Right lobe of liver (tissue), 6 donors: ENCODE results near the gene GRM6. TPM values are rescaled to one million over a fixed set of nuclear protein-coding genes. Genes with fewer than 3 reads are reported as not detected.

Experiments
- ATAC-seq, 4 donors: fragments of 200-7000 bp; cut with Tn5 transposase; one replicate each; pipeline ENCODE4 v1.9.1; 2020; ENCODE audit warnings: mild to moderate bottlenecking in 4 of 4, moderate library complexity in 4 of 4
- DNase-seq, 3 donors: peaks; one replicate each; pipeline ENCODE4 v3.0.0-alpha.2; 2020
- H3K27ac ChIP-seq, 3 donors: fragments of 200-600 bp; one replicate each; pipeline ENCODE4 v1.8.0; 2022
- H3K27me3 ChIP-seq, 2 donors: fragments of 200-600 bp; one replicate each; pipeline ENCODE4 v1.8.0; 2022
- H3K36me3 ChIP-seq, 4 donors: fragments of 200-600 bp; sonication (generic) in 1 of 4; one replicate each; pipeline versions ENCODE4 v1.5.1 to v1.8.0; 2017 to 2022; ENCODE audit warnings: control low read depth in 1 of 4
- H3K4me1 ChIP-seq, 4 donors: fragments of 200-600 bp; sonication (generic) in 1 of 4; one replicate each; pipeline versions ENCODE4 v1.5.1 to v1.8.0; 2017 to 2022; ENCODE audit warnings: control low read depth in 1 of 4
- H3K4me3 ChIP-seq, 3 donors: fragments of 200-600 bp; one replicate each; pipeline ENCODE4 v1.8.0; 2022
- H3K9me3 ChIP-seq, 4 donors: fragments of 200-600 bp; sonication (generic) in 1 of 4; one replicate each; pipeline versions ENCODE4 v1.5.1 to v1.8.0; 2017 to 2022; ENCODE audit warnings: control low read depth in 1 of 4
- POLR2A ChIP-seq: fragments of 450-650 bp; IDR thresholded peaks from one replicate; pipeline ENCODE4 v1.6.1; 2017; ENCODE audit warnings: antibody characterized with exemption, mild to moderate bottlenecking
- WGBS: methylation state at CpG from one replicate; pipeline ENCODE4 v1.1.6; 2018; ENCODE audit warnings: low coverage, low lambda C conversion rate; ENCODE audit not compliant: insufficient coverage; ENCODE audit errors: missing lambda C conversion rate; 5-methylcytosine and 5-hydroxymethylcytosine counted together
- intact Hi-C, 2 donors: fragments of 100-400 bp; cut with DNase I; formaldehyde crosslinking; loops; one replicate each; pipeline versions ENCODE4 v1.11.2 to v1.14.1; 2022
- total RNA-seq, 6 experiments: library from RNA; depleted of rRNA in 2 of 6; stranded (reverse); fragments of >200 nt in 2 of 6; fragmentation: NEBNext Ultra II Directional in 3 of 6; extraction: Animal tissue kit (Norgen Biotek cat#: 25700) in 3 of 6; gene quantifications; one replicate each; pipeline versions ENCODE4 v1.1.0 to v1.2.4, GENCODE V29; 2016 to 2023
- TF ChIP-seq, protein P1 (sequence below), 4 donors: fragments of 200-600 bp in 3 of 4; fragments of 450-650 bp in 1 of 4; IDR thresholded peaks; one replicate each; pipeline versions ENCODE4 v1.5.1 to v1.8.0; 2016 to 2022; ENCODE audit warnings: antibody characterized with exemption in 4 of 4, mild to moderate bottlenecking in 2 of 4
- donor health status: DM: no; HTN: yes; CAD: no.
- donor health status: DM: no; HTN: no; CAD: no.
- donor health status: DM: no; HTN: no; CAD: no.
- donor health status: DM: no; HTN: yes; CAD: no.
- donor health status: DM: no; HTN: yes; CAD: no.

Gene GRM6
- total RNA-seq, 6 experiments from 2014 or later, result 0.05 TPM; not detected in 5

GRCh38 chr5:178940569-178941360 lies 54.4 kb downstream of the GRM6 start, which contains the start of gene ZNF454:
TSS of gene ZNF454 (plus strand) at chr5:178941198. CDS start at chr5:178942792, 1,594 bp downstream.
- intact Hi-C loops, result no loop called here
- peak within 1 kb of the TSS; percentile 23 to 50 (median 41) for H3K4me3 ChIP-seq
- 5% methylated on average over 27 of the region's 69 CpGs for WGBS
- ATAC-seq (peak; percentile 87 to 96 (median 90)), DNase-seq (peak; percentile 74 to 83 (median 77))
- no peaks in the 10 kb centered on the region for H3K4me1 ChIP-seq
- TF ChIP-seq, protein P1, sequence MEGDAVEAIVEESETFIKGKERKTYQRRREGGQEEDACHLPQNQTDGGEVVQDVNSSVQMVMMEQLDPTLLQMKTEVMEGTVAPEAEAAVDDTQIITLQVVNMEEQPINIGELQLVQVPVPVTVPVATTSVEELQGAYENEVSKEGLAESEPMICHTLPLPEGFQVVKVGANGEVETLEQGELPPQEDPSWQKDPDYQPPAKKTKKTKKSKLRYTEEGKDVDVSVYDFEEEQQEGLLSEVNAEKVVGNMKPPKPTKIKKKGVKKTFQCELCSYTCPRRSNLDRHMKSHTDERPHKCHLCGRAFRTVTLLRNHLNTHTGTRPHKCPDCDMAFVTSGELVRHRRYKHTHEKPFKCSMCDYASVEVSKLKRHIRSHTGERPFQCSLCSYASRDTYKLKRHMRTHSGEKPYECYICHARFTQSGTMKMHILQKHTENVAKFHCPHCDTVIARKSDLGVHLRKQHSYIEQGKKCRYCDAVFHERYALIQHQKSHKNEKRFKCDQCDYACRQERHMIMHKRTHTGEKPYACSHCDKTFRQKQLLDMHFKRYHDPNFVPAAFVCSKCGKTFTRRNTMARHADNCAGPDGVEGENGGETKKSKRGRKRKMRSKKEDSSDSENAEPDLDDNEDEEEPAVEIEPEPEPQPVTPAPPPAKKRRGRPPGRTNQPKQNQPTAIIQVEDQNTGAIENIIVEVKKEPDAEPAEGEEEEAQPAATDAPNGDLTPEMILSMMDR (IDR thresholded peaks at IDR 0.05), result no peak
- TF ChIP-seq POLR2A, result no peak
- H3K9me3 ChIP-seq, result peaks cover 0 to 16% (median 5%) of the 10 kb centered on the region in 4 donors
- H3K27me3 ChIP-seq, result no peaks in the 10 kb centered on the region
- H3K36me3 ChIP-seq, result no peaks in the 10 kb centered on the region
- H3K27ac ChIP-seq, result peak within 1 kb of the TSS in 1 of 3 donors; percentile 73

DNA sequence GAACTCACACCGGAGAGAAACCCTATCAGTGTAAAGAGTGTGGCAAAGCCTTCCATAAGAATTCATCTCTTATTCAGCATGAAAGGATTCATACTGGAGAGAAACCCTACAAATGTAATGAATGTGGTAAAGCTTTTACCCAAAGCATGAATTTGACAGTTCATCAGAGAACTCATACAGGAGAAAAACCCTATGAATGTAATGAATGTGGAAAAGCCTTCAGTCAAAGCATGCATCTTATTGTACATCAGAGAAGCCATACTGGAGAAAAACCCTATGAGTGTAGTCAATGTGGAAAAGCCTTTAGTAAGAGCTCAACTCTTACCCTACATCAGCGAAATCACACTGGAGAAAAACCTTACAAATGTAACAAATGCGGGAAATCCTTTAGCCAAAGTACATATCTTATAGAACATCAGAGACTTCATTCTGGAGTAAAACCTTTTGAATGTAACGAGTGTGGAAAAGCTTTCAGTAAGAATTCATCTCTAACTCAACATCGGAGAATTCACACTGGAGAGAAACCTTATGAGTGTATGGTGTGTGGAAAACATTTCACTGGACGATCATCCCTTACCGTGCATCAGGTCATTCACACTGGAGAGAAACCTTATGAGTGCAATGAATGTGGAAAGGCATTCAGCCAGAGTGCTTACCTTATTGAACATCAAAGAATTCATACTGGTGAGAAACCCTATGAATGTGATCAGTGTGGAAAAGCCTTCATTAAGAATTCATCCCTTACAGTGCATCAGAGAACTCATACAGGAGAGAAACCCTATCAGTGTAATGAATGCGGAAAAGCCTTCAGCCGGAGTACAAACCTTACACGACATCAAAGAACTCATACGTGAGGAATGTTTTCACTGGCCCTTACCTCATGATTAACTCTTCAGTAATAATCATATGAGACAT lies 63.0 kb downstream of the GRM6 start:
- TF ChIP-seq, protein P1 (IDR thresholded peaks at IDR 0.05), result no peak
- no peak for TF ChIP-seq POLR2A
- 91% methylated on average over 11 of the region's 11 CpGs for WGBS
- no peak for ATAC-seq
- no peak overlapping the region for H3K4me3 ChIP-seq
- H3K9me3 ChIP-seq, result peaks cover 0 to 62% (median 33%) of the 10 kb centered on the region in 4 donors
- no peak for DNase-seq
- intact Hi-C loops, result no loop called here
- H3K27ac ChIP-seq, result no peak overlapping the region
- H3K4me1 ChIP-seq, result no peaks in the 10 kb centered on the region
- H3K36me3 ChIP-seq, result no peaks in the 10 kb centered on the region
- no peaks in the 10 kb centered on the region for H3K27me3 ChIP-seq

Other genes starting within 250 kb of the GRM6 start
- 1 to 10 TPM; 2.0 to 7.2 (median 5.0) TPM for gene ZNF354B, start 135.4 kb downstream of the GRM6 start, total RNA-seq
- under 1 TPM; 0.18 to 0.71 (median 0.45) TPM for gene ZFP2, start 99.4 kb downstream of the GRM6 start, total RNA-seq
- under 1 TPM in 5 of 6 experiments, not detected in 1; 0.12 to 0.39 (median 0.27) TPM for gene ZNF454, start 54.1 kb downstream of the GRM6 start, total RNA-seq
- 1 to 10 TPM in 3 of 6 experiments, under 1 TPM in 3; 0.31 to 1.3 (median 0.94) TPM for gene ZNF879, start 28.5 kb upstream of the GRM6 start, total RNA-seq
- gene ZNF354C, start 65.1 kb upstream of the GRM6 start, total RNA-seq, result 1 to 10 TPM in 5 of 6 experiments, under 1 TPM in 1; 0.81 to 2.4 (median 1.4) TPM